Fibroblast of skin of right quadriceps (primary cell): ENCODE results near the gene OR2Y1.
"Not testable (repeated sequence)": the region's sequence is repeated elsewhere in the genome, so short reads cannot be mapped to it uniquely, and the experiment has no call there.

Experiments
- DNase-seq: peaks from one replicate; pipeline ENCODE4 v3.0.0-alpha.2; 2013

OR2Y1 gene

GRCh38 chr5:180736536-180736935, 3.3 kb downstream of the OR2Y1 start:
- DNase-seq = no peak

GRCh38 chr5:180724944-180725343, 14.9 kb downstream of the OR2Y1 start:
- no peak for DNase-seq

GRCh38 chr5:180723936-180724335, 15.9 kb downstream of the OR2Y1 start:
- DNase-seq = no peak

DNA sequence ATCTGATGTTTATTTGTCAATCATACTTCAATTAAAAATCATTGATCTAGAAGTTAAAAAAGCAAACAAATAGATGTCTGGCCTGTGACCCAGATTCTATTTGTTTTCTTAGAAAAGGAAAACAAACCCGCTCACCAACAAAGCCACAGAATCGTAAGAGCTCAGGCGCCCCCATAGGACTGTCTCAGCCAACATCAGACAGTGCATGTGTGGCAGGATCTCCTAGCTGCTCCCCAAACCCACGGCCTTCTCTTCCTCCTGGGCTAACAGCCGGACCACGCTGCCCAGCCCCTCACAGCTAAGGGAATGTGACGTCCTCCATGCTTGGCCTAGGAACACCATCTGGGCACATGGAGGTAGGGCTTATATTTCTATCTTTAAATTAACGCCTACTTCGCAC, 19.4 kb downstream of the OR2Y1 start:
- DNase-seq = no peak

- no peak for DNase-seq
Measured at GRCh38 chr5:180719781-180720180, 20.1 kb downstream of the OR2Y1 start.

GRCh38 chr5:180718810-180719453, 20.9 kb downstream of the OR2Y1 start:
- DNase-seq = peak; percentile 17

- no peak for DNase-seq
Measured at GRCh38 chr5:180717989-180718388, 21.9 kb downstream of the OR2Y1 start.

- no peak for DNase-seq
Measured at GRCh38 chr5:180704362-180704761, 35.5 kb downstream of the OR2Y1 start.

DNA sequence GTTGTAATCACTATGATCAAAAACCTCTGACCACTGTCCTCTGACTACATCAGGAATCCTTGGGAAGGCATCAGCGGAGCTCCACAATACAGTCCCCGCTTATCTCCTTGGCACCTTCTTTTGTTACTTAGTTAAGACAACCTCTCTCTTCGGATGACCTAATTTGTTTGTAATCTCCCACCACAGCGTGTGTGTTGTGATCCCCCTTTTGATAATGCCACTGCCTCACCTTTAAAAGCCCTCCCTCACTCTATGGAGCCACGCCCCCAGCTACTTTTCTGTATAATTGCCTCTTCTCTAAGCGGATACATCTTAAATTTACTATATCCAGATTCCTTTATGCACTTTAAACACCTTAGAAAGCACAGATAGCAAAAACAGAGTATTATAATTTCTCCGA, 35.9 kb downstream of the OR2Y1 start:
- DNase-seq = no peak

- DNase-seq = not testable (repeated sequence)
Measured at GRCh38 chr5:180703371-180703770, 36.5 kb downstream of the OR2Y1 start.

DNA sequence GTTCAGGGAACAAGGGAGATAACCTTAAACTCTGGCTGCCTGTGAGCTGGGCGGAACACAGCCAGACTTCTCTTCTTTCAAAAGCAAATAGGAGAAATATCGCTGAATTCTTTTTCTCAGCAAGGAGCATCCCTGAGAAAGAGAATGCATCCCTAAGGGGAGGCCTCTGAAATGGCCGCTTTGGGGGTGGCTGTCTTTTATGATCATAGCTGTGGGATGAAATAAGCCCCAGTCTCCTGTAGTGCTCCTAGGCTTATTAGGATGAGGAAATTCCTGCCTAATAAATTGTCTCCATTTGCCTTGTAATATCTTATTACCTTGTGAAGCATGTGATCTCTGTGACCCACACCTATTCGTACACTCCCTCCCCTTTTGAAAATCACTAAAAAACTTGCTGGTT, 39.4 kb downstream of the OR2Y1 start:
- DNase-seq = not testable (repeated sequence)

GRCh38 chr5:180699042-180699441, 40.8 kb downstream of the OR2Y1 start:
- DNase-seq = no peak

DNA sequence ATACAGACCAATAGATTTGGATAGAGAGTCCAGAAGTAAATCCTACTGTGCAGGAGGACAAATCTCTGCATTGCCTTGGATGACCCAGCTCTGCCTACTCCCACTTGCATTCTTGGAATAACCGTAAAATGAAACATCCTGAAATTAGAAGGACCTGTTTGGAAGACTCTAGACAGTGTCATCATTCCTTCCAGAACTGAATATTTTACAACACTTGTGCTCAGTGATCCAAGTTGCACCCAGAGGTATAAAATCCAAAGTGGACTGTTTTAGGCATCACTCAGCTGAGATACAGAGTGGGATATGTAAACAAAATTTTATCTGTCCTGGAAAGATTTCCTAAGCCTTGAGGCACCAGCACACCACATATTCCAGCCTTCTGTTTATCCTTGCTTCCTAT, 43.7 kb downstream of the OR2Y1 start:
- no peak for DNase-seq

DNA sequence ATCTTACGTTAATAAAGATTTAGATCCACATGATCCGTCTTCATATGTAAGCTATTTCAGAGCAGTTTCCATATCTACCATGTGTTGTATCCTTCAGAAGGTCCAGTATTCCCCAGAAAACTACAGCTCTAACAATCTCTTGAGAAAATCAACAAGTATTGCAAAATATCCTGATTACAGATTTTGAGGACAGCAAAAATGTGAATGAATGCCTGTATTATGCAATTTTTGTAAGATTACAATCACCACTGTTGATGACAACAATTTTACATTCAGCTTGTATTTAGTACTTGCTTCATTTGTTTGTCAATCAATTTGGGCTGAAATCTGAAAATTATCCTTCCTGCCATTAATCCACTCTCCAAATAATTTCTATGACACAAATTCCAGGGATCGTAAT, 47.4 kb downstream of the OR2Y1 start:
- DNase-seq = no peak

DNA sequence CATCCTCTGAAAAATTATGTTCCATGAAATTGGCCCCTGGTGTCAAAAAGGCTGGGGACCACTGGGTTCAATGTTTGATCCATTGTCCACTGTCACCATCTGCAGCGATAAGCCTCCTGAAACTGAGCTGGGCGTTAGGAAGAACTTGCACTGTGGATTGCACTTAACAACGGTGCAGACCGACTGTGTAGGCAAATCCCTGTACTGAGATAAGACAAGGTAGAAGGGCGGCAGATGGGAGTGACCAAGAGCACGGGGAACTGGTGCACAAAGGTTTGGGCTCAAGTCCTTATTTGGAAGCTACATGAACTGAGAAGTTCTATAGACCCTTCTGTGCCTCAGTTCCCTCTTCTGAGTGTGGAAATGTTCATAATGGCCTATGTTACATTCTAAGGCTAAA, 48.8 kb downstream of the OR2Y1 start:
- DNase-seq = no peak

- no peak for DNase-seq
Measured at GRCh38 chr5:180690562-180690961, 49.3 kb downstream of the OR2Y1 start.

DNA sequence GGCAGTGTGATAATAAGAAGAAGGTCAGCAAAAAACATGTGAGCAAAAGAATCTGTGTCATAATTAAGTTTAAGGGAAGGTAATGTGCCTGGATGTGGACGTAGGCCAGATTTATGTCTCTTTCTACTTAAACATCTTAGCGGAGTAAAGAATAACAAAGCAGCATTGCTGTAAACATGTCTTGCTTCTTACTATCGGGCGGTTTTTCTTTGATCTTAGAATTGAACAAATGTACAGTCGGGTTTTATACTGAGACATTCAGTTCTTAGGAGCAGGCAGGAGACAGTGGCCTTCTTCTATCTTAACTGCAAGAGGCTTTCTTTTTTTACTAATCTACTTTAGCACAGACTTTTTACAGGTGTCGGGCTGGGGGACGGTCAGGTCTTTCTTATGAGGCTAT, 50.1 kb downstream of the OR2Y1 start:
- DNase-seq = no peak
